Ecto neural progenitor cell (in vitro differentiated cells): ENCODE data around the gene TMED5.
"Not testable (repeated sequence)": the region's sequence is repeated elsewhere in the genome, so short reads cannot be mapped to it uniquely, and the experiment has no call there.

Source experiments
- DNase-seq: peaks from one replicate; pipeline ENCODE4 v3.0.0-alpha.2; 2018; ENCODE audit warnings: low spot score

The TMED5 gene

GRCh38 chr1:93179886-93180722 is at the start of gene TMED5:
TSS of gene TMED5 (minus strand) at chr1:93180413. CDS start at chr1:93180242, 171 bp downstream.
- peak; percentile 97 for DNase-seq

- DNase-seq = no peak
Observed at GRCh38 chr1:93223023-93223675, 42.9 kb upstream of the TMED5 start.

GRCh38 chr1:93221913-93222312 is 41.7 kb upstream of the TMED5 start:
- no peak for DNase-seq

GRCh38 chr1:93220716-93221115 is 40.5 kb upstream of the TMED5 start:
- DNase-seq = not testable (repeated sequence)

GRCh38 chr1:93219443-93219842 is 39.2 kb upstream of the TMED5 start:
- DNase-seq = no peak

- no peak for DNase-seq
Observed at GRCh38 chr1:93215322-93215721, 35.1 kb upstream of the TMED5 start.

GRCh38 chr1:93207211-93207610 is 27.0 kb upstream of the TMED5 start:
- no peak for DNase-seq

- no peak for DNase-seq
Observed at GRCh38 chr1:93206567-93206954, 26.3 kb upstream of the TMED5 start.

- no peak for DNase-seq
Observed at GRCh38 chr1:93205892-93206566, 25.8 kb upstream of the TMED5 start.

GRCh38 chr1:93200714-93201113 is 20.5 kb upstream of the TMED5 start:
- DNase-seq = no peak

GRCh38 chr1:93200086-93200620 is 19.9 kb upstream of the TMED5 start:
- DNase-seq = no peak

- DNase-seq = no peak
Observed at GRCh38 chr1:93199150-93199549, 18.9 kb upstream of the TMED5 start.

GRCh38 chr1:93196591-93196990 is 16.4 kb upstream of the TMED5 start:
- DNase-seq = no peak

- DNase-seq = no peak
Observed at GRCh38 chr1:93194231-93194990, 14.2 kb upstream of the TMED5 start.

- no peak for DNase-seq
Observed at GRCh38 chr1:93190432-93190831, 10.2 kb upstream of the TMED5 start.

GRCh38 chr1:93186667-93187066 is 6.5 kb upstream of the TMED5 start:
- no peak for DNase-seq

GRCh38 chr1:93180723-93181613 is 755 bp upstream of the TMED5 start, which contains the start of gene CCDC18:
TSS of gene CCDC18 (plus strand) at chr1:93180724. CDS start at chr1:93183362, 2,638 bp downstream.
- DNase-seq = no peak

- no peak for DNase-seq
Observed at GRCh38 chr1:93178418-93178817, 1.8 kb downstream of the TMED5 start.

GRCh38 chr1:93177991-93178390 is 2.2 kb downstream of the TMED5 start:
- DNase-seq = no peak

- DNase-seq = not testable (repeated sequence)
Observed at GRCh38 chr1:93174638-93175037, 5.6 kb downstream of the TMED5 start.

GRCh38 chr1:93172778-93173177 is 7.4 kb downstream of the TMED5 start:
- DNase-seq = no peak
